HEK293 (cell line): ENCODE measurements around the gene ANKRD40CL.

Experiments
- ATF2 ChIP-seq: fragments of 450-650 bp; formaldehyde crosslinking; IDR thresholded peaks from 2 replicates; pipeline ENCODE4 v1.5.1; 2016; ENCODE audit warnings: missing biosample characterization, missing genetic modification characterization, low read depth
- CTCF ChIP-seq: fragments of 450-650 bp; formaldehyde crosslinking; IDR thresholded peaks from 2 replicates; pipeline ENCODE4 v1.5.1; 2016; ENCODE audit warnings: missing biosample characterization, missing genetic modification characterization
- HIC1 ChIP-seq: fragments of 450-650 bp; formaldehyde crosslinking; IDR thresholded peaks from 2 replicates; pipeline ENCODE4 v1.5.1; 2016; ENCODE audit warnings: missing biosample characterization, missing genetic modification characterization
- IKZF3 ChIP-seq: fragments of 450-650 bp; IDR thresholded peaks from 2 replicates; pipeline ENCODE4 v1.5.0; 2018; ENCODE audit warnings: missing biosample characterization, mild to moderate bottlenecking, missing genetic modification characterization, moderate library complexity
- SP7 ChIP-seq: fragments of 450-650 bp; formaldehyde crosslinking; IDR thresholded peaks from 2 replicates; pipeline ENCODE4 v1.5.1; 2016; ENCODE audit warnings: missing biosample characterization, missing genetic modification characterization
- ZBTB10 ChIP-seq: fragments of 450-650 bp; formaldehyde crosslinking; IDR thresholded peaks from 2 replicates; pipeline ENCODE4 v1.5.1; 2016; ENCODE audit warnings: missing biosample characterization, missing genetic modification characterization
- ZBTB17 ChIP-seq: fragments of 450-650 bp; formaldehyde crosslinking; IDR thresholded peaks from 2 replicates; pipeline ENCODE4 v1.5.1; 2016; ENCODE audit warnings: missing biosample characterization, missing genetic modification characterization
- ZBTB48 ChIP-seq: fragments of 450-650 bp; formaldehyde crosslinking; IDR thresholded peaks from 2 replicates; pipeline ENCODE4 v1.5.1; 2016; ENCODE audit warnings: missing biosample characterization, missing genetic modification characterization
- ZEB2 ChIP-seq: fragments of 450-650 bp; formaldehyde crosslinking; IDR thresholded peaks from 2 replicates; pipeline ENCODE4 v1.5.1; 2016; ENCODE audit warnings: missing biosample characterization, missing genetic modification characterization
- ZFP69B ChIP-seq: fragments of 450-650 bp; formaldehyde crosslinking; IDR thresholded peaks from 2 replicates; pipeline ENCODE4 v1.5.1; 2016; ENCODE audit warnings: missing biosample characterization, missing genetic modification characterization
- ZNF10 ChIP-seq: fragments of 450-650 bp; formaldehyde crosslinking; IDR thresholded peaks from 2 replicates; pipeline ENCODE4 v1.5.1; 2017; ENCODE audit warnings: missing biosample characterization, missing genetic modification characterization
- ZNF114 ChIP-seq: fragments of 450-650 bp; formaldehyde crosslinking; IDR thresholded peaks from 2 replicates; pipeline ENCODE4 v1.5.0; 2017; ENCODE audit warnings: missing biosample characterization, missing genetic modification characterization
- ZNF140 ChIP-seq: fragments of 450-650 bp; formaldehyde crosslinking; IDR thresholded peaks from 2 replicates; pipeline ENCODE4 v1.5.1; 2016; ENCODE audit warnings: missing biosample characterization, missing genetic modification characterization
- ZNF157 ChIP-seq: fragments of 450-650 bp; formaldehyde crosslinking; IDR thresholded peaks from 2 replicates; pipeline ENCODE4 v1.5.1; 2016; ENCODE audit warnings: missing biosample characterization, missing genetic modification characterization
- ZNF292 ChIP-seq: fragments of 450-650 bp; formaldehyde crosslinking; IDR thresholded peaks from 2 replicates; pipeline ENCODE4 v1.5.1; 2016; ENCODE audit warnings: low read depth, missing biosample characterization, missing genetic modification characterization, borderline replicate concordance
- ZNF302 ChIP-seq: fragments of 450-650 bp; formaldehyde crosslinking; IDR thresholded peaks from 2 replicates; pipeline ENCODE4 v1.5.1; 2016; ENCODE audit warnings: missing biosample characterization, missing genetic modification characterization, low read depth
- ZNF433 ChIP-seq: fragments of 450-650 bp; formaldehyde crosslinking; IDR thresholded peaks from 2 replicates; pipeline ENCODE4 v1.5.1; 2016; ENCODE audit warnings: missing biosample characterization, missing genetic modification characterization, low read depth
- ZNF449 ChIP-seq: fragments of 450-650 bp; formaldehyde crosslinking; IDR thresholded peaks from 2 replicates; pipeline ENCODE4 v1.5.1; 2017; ENCODE audit warnings: missing biosample characterization, mild to moderate bottlenecking, missing genetic modification characterization, moderate library complexity
- ZNF501 ChIP-seq: fragments of 450-650 bp; formaldehyde crosslinking; IDR thresholded peaks from 2 replicates; pipeline ENCODE4 v1.5.1; 2016; ENCODE audit warnings: missing biosample characterization, missing genetic modification characterization
- ZNF510 ChIP-seq: fragments of 450-650 bp; formaldehyde crosslinking; IDR thresholded peaks from 2 replicates; pipeline ENCODE4 v1.5.1; 2018; ENCODE audit warnings: mild to moderate bottlenecking, missing genetic modification characterization, missing biosample characterization; ENCODE audit not compliant: insufficient replicate concordance
- ZNF544 ChIP-seq: fragments of 450-650 bp; formaldehyde crosslinking; IDR thresholded peaks from 2 replicates; pipeline ENCODE4 v1.5.0; 2017; ENCODE audit warnings: missing biosample characterization, missing genetic modification characterization
- ZNF548 ChIP-seq: fragments of 450-650 bp; formaldehyde crosslinking; IDR thresholded peaks from 2 replicates; pipeline ENCODE4 v1.5.1; 2016; ENCODE audit warnings: missing biosample characterization, missing genetic modification characterization
- ZNF555 ChIP-seq: fragments of 450-650 bp; formaldehyde crosslinking; conservative IDR thresholded peaks from 2 replicates; pipeline ENCODE4 v1.5.1; 2017; ENCODE audit warnings: missing biosample characterization, mild to moderate bottlenecking, missing genetic modification characterization, inconsistent platforms
- ZNF560 ChIP-seq: fragments of 450-650 bp; formaldehyde crosslinking; IDR thresholded peaks from 2 replicates; pipeline ENCODE4 v1.5.1; 2017; ENCODE audit warnings: missing biosample characterization, missing genetic modification characterization, borderline replicate concordance
- ZNF600 ChIP-seq: fragments of 450-650 bp; formaldehyde crosslinking; IDR thresholded peaks from 2 replicates; pipeline ENCODE4 v1.5.1; 2016; ENCODE audit warnings: missing biosample characterization, missing genetic modification characterization
- ZNF610 ChIP-seq: fragments of 450-650 bp; formaldehyde crosslinking; IDR thresholded peaks from 2 replicates; pipeline ENCODE4 v1.5.1; 2016; ENCODE audit warnings: missing biosample characterization, missing genetic modification characterization, borderline replicate concordance
- ZNF654 ChIP-seq: fragments of 450-650 bp; formaldehyde crosslinking; IDR thresholded peaks from 2 replicates; pipeline ENCODE4 v1.5.1; 2016; ENCODE audit warnings: low read depth, missing biosample characterization, missing genetic modification characterization
- ZSCAN23 ChIP-seq: fragments of 450-650 bp; formaldehyde crosslinking; IDR thresholded peaks from 2 replicates; pipeline ENCODE4 v1.5.1; 2016; ENCODE audit warnings: missing biosample characterization, missing genetic modification characterization
- ZSCAN30 ChIP-seq: fragments of 450-650 bp; IDR thresholded peaks from 2 replicates; pipeline ENCODE4 v1.5.1; 2018; ENCODE audit warnings: missing biosample characterization, mild to moderate bottlenecking, missing genetic modification characterization, moderate library complexity

ANKRD40CL gene

GRCh38 chr17:50719144-50719923, 48.0 kb downstream of the ANKRD40CL start, which contains the start of gene LUC7L3 (continued):
- TF ChIP-seq ZNF560 (tag by site-specific recombination) (no peak), CTCF (tag by site-specific recombination) (0 out of 2 replicates have a peak, but pooled peaks have one; percentile 9), ZNF10 (tag by site-specific recombination) (0 out of 2 replicates have a peak, but pooled peaks have one; percentile 19), ZBTB10 (tag by site-specific recombination) (no peak), ZNF302 (no peak), ZNF292 (tag by site-specific recombination) (no peak), ZNF610 (tag by site-specific recombination) (peak; percentile 83), SP7 (tag by site-specific recombination) (peak; percentile 85; the same call in 1 of the 2 replicates), ATF2 (no peak), ZNF548 (no peak), ZNF510 (tag by site-specific recombination) (no peak), ZNF555 (tag by site-specific recombination) (no peak), ZNF544 (tag by site-specific recombination) (no peak), ZNF140 (tag by site-specific recombination) (no peak), ZSCAN30 (tag by site-specific recombination) (peak; percentile 66), ZNF449 (tag by site-specific recombination) (no peak), ZNF114 (tag by site-specific recombination) (no peak), ZEB2 (tag by site-specific recombination) (peak; percentile 89), ZSCAN23 (tag by site-specific recombination) (no peak), ZFP69B (tag by site-specific recombination) (peak; percentile 92), ZBTB48 (tag by site-specific recombination) (peak; percentile 43; the same call in 1 of the 2 replicates), ZNF501 (tag by site-specific recombination) (peak; percentile 93; the same call in 1 of the 2 replicates), ZNF600 (tag by site-specific recombination) (peak; percentile 70; the same call in 1 of the 2 replicates), HIC1 (tag by site-specific recombination) (peak; percentile 76), ZNF157 (0 out of 2 replicates have a peak, but pooled peaks have one; percentile 17), ZNF654 (tag by site-specific recombination) (no peak), ZNF433 (tag by site-specific recombination) (no peak), IKZF3 (tag by site-specific recombination) (no peak), ZBTB17 (tag by site-specific recombination) (peak; percentile 63)
